Dendritic cell treated with granulocyte-macrophage colony-stimulating factor and Interleukin-4, amounts not matched to agents 40 ng/mL and 50 ng/mL, for 4 days (primary cell): ENCODE results near the gene RAPGEFL1.
"Not testable (repeated sequence)": the region's sequence is repeated elsewhere in the genome, so short reads cannot be mapped to it uniquely, and the experiment has no call there.

Source experiments
- H3K27ac Mint-ChIP-seq: one replicate; pipeline ENCODE4 v1.8.0; 2022; ENCODE audit warnings: mild to moderate bottlenecking, mixed read lengths
- H3K27me3 Mint-ChIP-seq: one replicate; pipeline ENCODE4 v1.8.0; 2022; ENCODE audit warnings: mild to moderate bottlenecking, mixed read lengths
- H3K36me3 Mint-ChIP-seq: one replicate; pipeline ENCODE4 v1.8.0; 2022; ENCODE audit warnings: low read depth, mixed read lengths
- H3K4me1 Mint-ChIP-seq: one replicate; pipeline ENCODE4 v1.8.0; 2022; ENCODE audit warnings: low read depth, mixed read lengths
- H3K4me3 Mint-ChIP-seq: one replicate; pipeline ENCODE4 v1.8.0; 2022; ENCODE audit warnings: mild to moderate bottlenecking, moderate library complexity, mixed read lengths
- H3K9me3 Mint-ChIP-seq: one replicate; pipeline ENCODE4 v1.8.0; 2022; ENCODE audit warnings: mixed read lengths
- intact Hi-C: fragments of 100-400 bp; cut with micrococcal nuclease; formaldehyde crosslinking; loops from one replicate; pipeline ENCODE4 v1.15.0; 2022

The RAPGEFL1 gene

GRCh38 chr17:40179923-40180659 is 2.8 kb downstream of the RAPGEFL1 start:
- intact Hi-C loops: no loop called here
- Mint-ChIP-seq H3K27ac (no peak overlapping the region), H3K27me3 (peaks cover 19% of the 10 kb centered on the region), H3K36me3 (peaks cover 26% of the 10 kb centered on the region), H3K4me3 (no peak overlapping the region), H3K4me1 (peaks cover 29% of the 10 kb centered on the region), H3K9me3 (no peaks in the 10 kb centered on the region)

GRCh38 chr17:40180694-40181093 is 3.4 kb downstream of the RAPGEFL1 start:
- Mint-ChIP-seq H3K4me1 (peaks cover 32% of the 10 kb centered on the region), H3K36me3 (peaks cover 23% of the 10 kb centered on the region), H3K27ac (no peak overlapping the region), H3K27me3 (peaks cover 19% of the 10 kb centered on the region), H3K9me3 (no peaks in the 10 kb centered on the region), H3K4me3 (no peak overlapping the region)
- intact Hi-C loops: no loop called here

- Mint-ChIP-seq H3K4me3 (no peak overlapping the region), H3K9me3 (no peaks in the 10 kb centered on the region), H3K4me1 (peaks cover 32% of the 10 kb centered on the region), H3K36me3 (peaks cover 18% of the 10 kb centered on the region), H3K27me3 (peaks cover 19% of the 10 kb centered on the region), H3K27ac (no peak overlapping the region)
- intact Hi-C loops: no loop called here
Observed at GRCh38 chr17:40181205-40181604, 3.9 kb downstream of the RAPGEFL1 start.

DNA sequence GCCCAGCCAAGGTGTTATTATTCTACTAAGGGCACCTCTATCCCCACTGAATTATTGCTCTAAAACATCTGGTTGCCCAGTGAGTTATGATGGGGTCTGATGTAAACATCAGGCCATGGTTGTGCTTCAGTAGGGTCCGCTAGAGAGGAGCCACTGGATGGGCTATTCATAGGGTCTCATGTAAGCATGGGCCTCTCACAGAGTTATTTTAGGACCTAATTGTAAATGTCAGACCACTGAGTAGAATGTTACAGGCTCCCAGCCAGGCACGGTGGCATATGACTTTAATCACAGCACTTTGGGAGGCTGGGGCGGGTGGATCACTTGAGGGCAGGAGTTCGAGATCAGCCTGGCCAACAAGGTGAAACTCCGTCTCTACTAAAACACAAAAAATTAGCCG is 5.3 kb downstream of the RAPGEFL1 start:
- Mint-ChIP-seq H3K27me3 (peaks cover 10% of the 10 kb centered on the region), H3K4me3 (no peak overlapping the region), H3K9me3 (no peaks in the 10 kb centered on the region), H3K4me1 (peaks cover 20% of the 10 kb centered on the region), H3K27ac (no peak overlapping the region), H3K36me3 (peaks cover 6% of the 10 kb centered on the region)
- intact Hi-C loops: no loop called here

- H3K4me3 Mint-ChIP-seq: no peak overlapping the region
- H3K36me3 Mint-ChIP-seq: no peaks in the 10 kb centered on the region
- intact Hi-C loops: no loop called here
- no peaks in the 10 kb centered on the region for H3K9me3 Mint-ChIP-seq
- peaks cover 13% of the 10 kb centered on the region for H3K27me3 Mint-ChIP-seq
- H3K4me1 Mint-ChIP-seq: peaks cover 11% of the 10 kb centered on the region
- H3K27ac Mint-ChIP-seq: no peak overlapping the region
Observed at GRCh38 chr17:40187238-40187637, 10.0 kb downstream of the RAPGEFL1 start.

GRCh38 chr17:40188694-40189093 is 11.4 kb downstream of the RAPGEFL1 start:
- H3K36me3 Mint-ChIP-seq: no peaks in the 10 kb centered on the region
- intact Hi-C loops: no loop called here
- H3K4me1 Mint-ChIP-seq: peaks cover 22% of the 10 kb centered on the region
- no peak overlapping the region for H3K27ac Mint-ChIP-seq
- H3K27me3 Mint-ChIP-seq: peaks cover 18% of the 10 kb centered on the region
- no peak overlapping the region for H3K4me3 Mint-ChIP-seq
- H3K9me3 Mint-ChIP-seq: no peaks in the 10 kb centered on the region

DNA sequence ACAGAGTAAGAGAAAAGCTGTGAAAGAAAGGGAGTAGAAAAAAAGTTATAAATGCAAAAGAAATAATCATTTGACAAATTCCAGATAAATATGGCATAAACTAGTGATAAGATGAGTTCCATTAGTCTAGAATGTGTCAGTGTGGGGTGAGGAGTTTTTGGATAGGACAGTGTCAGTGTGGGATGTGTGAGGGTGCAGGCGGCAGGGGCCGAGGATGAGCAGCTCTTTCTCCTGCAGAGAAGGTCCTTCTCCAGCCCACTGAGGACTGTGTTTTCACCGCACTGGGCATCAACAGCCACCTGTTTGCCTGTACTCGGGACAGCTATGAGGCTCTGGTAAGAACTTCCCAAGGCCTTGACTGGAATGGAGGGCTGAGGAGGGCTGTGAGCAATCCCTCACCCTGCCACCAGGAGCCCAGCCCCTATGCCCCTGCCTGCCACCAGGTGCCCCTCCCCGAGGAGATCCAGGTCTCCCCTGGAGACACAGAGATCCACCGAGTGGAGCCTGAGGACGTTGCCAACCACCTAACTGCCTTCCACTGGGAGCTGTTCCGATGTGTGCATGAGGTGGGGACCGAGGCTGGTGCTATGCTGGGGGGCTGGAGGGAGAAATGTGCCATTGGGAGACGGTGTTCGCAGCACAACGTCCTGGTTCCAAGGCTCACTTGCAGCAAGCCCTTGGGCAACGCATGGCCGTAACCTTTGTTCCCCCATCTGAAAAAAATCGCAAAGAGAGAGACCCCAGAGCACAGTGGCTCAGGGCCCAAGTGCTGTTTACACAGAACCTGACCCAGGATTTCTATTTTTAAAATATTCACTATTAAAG is 13.1 kb downstream of the RAPGEFL1 start:
- peaks cover 22% of the 10 kb centered on the region for H3K4me1 Mint-ChIP-seq
- H3K9me3 Mint-ChIP-seq: no peaks in the 10 kb centered on the region
- H3K27ac Mint-ChIP-seq: no peak overlapping the region
- intact Hi-C loops: no loop called here
- no peak overlapping the region for H3K4me3 Mint-ChIP-seq
- H3K36me3 Mint-ChIP-seq: no peaks in the 10 kb centered on the region
- H3K27me3 Mint-ChIP-seq: peaks cover 20% of the 10 kb centered on the region

GRCh38 chr17:40191237-40192208 is 14.3 kb downstream of the RAPGEFL1 start:
- peaks cover 22% of the 10 kb centered on the region for H3K27me3 Mint-ChIP-seq
- no peaks in the 10 kb centered on the region for H3K36me3 Mint-ChIP-seq
- intact Hi-C loops: no loop called here
- H3K4me3 Mint-ChIP-seq: peak overlapping the region; percentile 89
- peaks cover 22% of the 10 kb centered on the region for H3K4me1 Mint-ChIP-seq
- peak overlapping the region; percentile 70 for H3K27ac Mint-ChIP-seq
- no peaks in the 10 kb centered on the region for H3K9me3 Mint-ChIP-seq

- H3K27ac Mint-ChIP-seq: no peak overlapping the region
- no peaks in the 10 kb centered on the region for H3K9me3 Mint-ChIP-seq
- peaks cover 30% of the 10 kb centered on the region for H3K27me3 Mint-ChIP-seq
- H3K4me3 Mint-ChIP-seq: no peak overlapping the region
- H3K4me1 Mint-ChIP-seq: peaks cover 22% of the 10 kb centered on the region
- no peaks in the 10 kb centered on the region for H3K36me3 Mint-ChIP-seq
- intact Hi-C loops: no loop called here
Observed at GRCh38 chr17:40192961-40193360, 15.7 kb downstream of the RAPGEFL1 start.

GRCh38 chr17:40194821-40195220 is 17.6 kb downstream of the RAPGEFL1 start:
- intact Hi-C loops: no loop called here
- no peaks in the 10 kb centered on the region for H3K36me3 Mint-ChIP-seq
- H3K27ac Mint-ChIP-seq: no peak overlapping the region
- H3K27me3 Mint-ChIP-seq: peaks cover 33% of the 10 kb centered on the region
- H3K9me3 Mint-ChIP-seq: no peaks in the 10 kb centered on the region
- no peak overlapping the region for H3K4me3 Mint-ChIP-seq
- H3K4me1 Mint-ChIP-seq: peaks cover 22% of the 10 kb centered on the region

- Mint-ChIP-seq H3K4me3 (no peak overlapping the region), H3K27ac (no peak overlapping the region), H3K27me3 (peaks cover 27% of the 10 kb centered on the region), H3K36me3 (no peaks in the 10 kb centered on the region), H3K4me1 (peaks cover 16% of the 10 kb centered on the region), H3K9me3 (no peaks in the 10 kb centered on the region)
- intact Hi-C loops: no loop called here
Observed at GRCh38 chr17:40197550-40197949, 20.3 kb downstream of the RAPGEFL1 start.

DNA sequence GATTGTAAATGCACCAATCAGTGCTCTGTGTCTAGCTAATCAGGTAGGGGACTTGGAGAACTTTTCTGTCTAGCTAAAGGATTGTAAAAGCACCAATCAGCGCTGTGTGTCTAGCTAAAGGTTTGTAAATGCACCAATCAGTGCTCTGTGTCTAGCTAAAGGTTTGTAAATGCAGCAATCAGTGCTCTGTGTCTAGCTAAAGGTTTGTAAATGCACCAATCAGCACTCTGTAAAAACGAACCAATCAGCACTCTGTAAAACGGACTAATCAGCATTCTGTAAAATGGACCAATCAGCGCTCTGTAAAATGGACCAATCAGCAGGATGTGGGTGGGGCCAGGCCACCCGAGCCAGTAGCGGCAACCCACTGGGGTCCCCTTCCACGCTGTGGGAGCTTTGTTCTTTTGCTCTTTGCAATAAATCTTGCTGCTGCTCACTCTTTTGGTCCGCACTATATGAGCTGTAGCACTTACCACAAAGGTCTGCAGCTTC is 20.7 kb downstream of the RAPGEFL1 start:
- H3K27me3 Mint-ChIP-seq: peaks cover 23% of the 10 kb centered on the region
- intact Hi-C loops, H3K27ac Mint-ChIP-seq, H3K9me3 Mint-ChIP-seq, H3K36me3 Mint-ChIP-seq, H3K4me3 Mint-ChIP-seq: not testable (repeated sequence)
- peaks cover 13% of the 10 kb centered on the region for H3K4me1 Mint-ChIP-seq

GRCh38 chr17:40198576-40198975 is 21.3 kb downstream of the RAPGEFL1 start:
- H3K9me3 Mint-ChIP-seq: no peaks in the 10 kb centered on the region
- no peak overlapping the region for H3K4me3 Mint-ChIP-seq
- peaks cover 23% of the 10 kb centered on the region for H3K27me3 Mint-ChIP-seq
- intact Hi-C loops: no loop called here
- H3K27ac Mint-ChIP-seq: no peak overlapping the region
- H3K36me3 Mint-ChIP-seq: no peaks in the 10 kb centered on the region
- peaks cover 7% of the 10 kb centered on the region for H3K4me1 Mint-ChIP-seq
